ENCODE results near the gene MED9. TPM values are rescaled to one million over a fixed set of nuclear protein-coding genes. Genes with fewer than 3 reads are reported as not detected.

Gene MED9
- total and polyA plus RNA-seq, 4 donors = 10.8 to 15.4 (median 13.3) TPM

DNA sequence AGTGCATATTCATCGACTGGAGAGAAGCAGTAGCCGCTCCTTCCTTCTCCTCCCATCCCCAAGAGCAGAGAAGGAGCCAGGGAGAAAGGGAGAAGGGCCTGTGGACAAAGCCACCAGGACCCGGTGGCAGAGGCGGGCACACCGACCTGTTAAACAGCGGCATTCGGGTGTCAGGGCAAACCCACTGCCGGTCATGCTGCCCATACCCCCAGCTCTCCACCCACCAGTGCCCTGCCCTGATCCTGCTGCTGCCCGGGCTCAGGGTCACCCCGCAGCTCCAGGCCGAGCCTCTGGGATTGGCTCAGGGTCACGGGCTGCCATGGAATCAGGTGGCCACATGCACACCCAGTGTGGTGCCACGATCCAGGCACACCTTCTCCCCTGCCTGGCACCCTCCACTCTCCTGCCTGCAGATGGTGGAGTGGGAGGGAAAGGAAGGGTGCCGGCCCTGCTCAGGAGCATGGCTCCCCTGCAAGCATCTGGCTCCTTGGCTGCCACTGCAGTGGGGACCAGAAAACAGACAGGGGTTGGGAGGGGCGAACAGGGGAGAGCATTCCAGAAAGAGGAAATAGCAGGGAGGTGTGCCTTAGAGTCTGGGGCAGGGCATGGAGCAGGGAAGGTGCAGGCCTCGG, 37.7 kb downstream of the MED9 start:
- Histone ChIP-seq H3K4me3 (no peak overlapping the region), H3K27me3 (ENCODE audit: control insufficient read depth in 3 of 3, insufficient read depth in 3 of 3, low read length in 2 of 3) (no peaks in the 10 kb centered on the region), H3K4me1 (ENCODE audit: control insufficient read depth in 5 of 5, insufficient read depth in 5 of 5, low read length in 5 of 5) (no peaks in the 10 kb centered on the region), H3K36me3 (ENCODE audit: control insufficient read depth in 4 of 4, insufficient read depth in 4 of 4, low read length in 4 of 4) (no peaks in the 10 kb centered on the region), H3K9me3 (ENCODE audit: control insufficient read depth in 4 of 4, insufficient read depth in 3 of 4, low read length in 3 of 4) (no peaks in the 10 kb centered on the region), H3K9ac (ENCODE audit: insufficient read depth in 1 of 2, low read length in 2 of 2) (no peak overlapping the region), H3K27ac (ENCODE audit: low read depth in 1 of 2, low read length in 1 of 2) (no peak overlapping the region)
- ATAC-seq (ENCODE audit: insufficient read depth, low FRiP score) = no peak
- 91 to 94% methylated on average over 16 of the region's 16 CpGs for WGBS, 2 donors
- DNase-seq = no peak
- TF ChIP-seq, protein P1, sequence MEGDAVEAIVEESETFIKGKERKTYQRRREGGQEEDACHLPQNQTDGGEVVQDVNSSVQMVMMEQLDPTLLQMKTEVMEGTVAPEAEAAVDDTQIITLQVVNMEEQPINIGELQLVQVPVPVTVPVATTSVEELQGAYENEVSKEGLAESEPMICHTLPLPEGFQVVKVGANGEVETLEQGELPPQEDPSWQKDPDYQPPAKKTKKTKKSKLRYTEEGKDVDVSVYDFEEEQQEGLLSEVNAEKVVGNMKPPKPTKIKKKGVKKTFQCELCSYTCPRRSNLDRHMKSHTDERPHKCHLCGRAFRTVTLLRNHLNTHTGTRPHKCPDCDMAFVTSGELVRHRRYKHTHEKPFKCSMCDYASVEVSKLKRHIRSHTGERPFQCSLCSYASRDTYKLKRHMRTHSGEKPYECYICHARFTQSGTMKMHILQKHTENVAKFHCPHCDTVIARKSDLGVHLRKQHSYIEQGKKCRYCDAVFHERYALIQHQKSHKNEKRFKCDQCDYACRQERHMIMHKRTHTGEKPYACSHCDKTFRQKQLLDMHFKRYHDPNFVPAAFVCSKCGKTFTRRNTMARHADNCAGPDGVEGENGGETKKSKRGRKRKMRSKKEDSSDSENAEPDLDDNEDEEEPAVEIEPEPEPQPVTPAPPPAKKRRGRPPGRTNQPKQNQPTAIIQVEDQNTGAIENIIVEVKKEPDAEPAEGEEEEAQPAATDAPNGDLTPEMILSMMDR (IDR thresholded peaks at IDR 0.05; ENCODE audit: control extremely low read depth, extremely low read depth) = no peak

DNA sequence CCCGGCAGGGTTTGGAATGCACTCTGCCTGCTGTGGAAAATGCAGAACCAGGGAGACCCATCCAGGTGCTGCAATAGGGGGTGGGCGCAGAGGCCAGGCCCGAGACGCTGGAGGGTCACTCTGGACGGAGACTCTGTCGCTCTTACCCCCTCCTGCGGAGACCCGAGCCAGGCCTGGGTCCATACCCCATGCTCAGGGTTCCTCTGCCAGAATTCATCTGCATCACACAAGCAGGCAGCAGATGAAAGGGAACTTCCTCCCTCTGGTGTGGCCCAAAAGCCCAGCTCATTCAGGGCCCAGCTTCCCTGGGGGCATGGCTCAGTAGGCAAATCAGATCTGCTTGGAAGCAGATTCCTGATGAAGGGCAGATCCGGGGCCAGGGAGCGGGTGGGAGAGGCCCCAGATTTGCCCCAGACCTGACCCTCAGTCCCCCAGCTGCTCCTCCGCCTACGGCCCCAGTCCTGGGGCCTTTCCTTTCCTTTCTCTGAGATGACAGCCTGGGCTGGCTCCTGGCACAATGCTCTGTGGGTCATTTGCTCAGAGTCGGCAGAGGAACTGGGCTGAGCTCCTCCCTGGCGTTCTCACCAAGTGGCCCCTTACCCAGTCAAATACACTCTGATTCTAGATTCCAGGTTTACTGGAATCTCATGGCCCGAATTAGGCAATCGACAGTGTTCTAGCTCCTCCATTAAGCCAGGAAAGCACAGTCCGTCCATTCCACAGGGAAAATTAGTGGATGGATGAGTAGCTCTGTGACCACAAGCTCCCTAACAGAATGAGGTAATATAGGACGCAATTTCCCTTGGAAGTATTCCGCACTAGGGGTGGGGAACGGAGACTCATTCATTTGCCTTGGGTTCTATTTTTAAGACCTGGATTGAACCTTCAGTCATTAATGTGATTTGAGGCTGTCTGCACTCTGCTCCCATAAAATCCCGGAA, 38.5 kb downstream of the MED9 start:
- Histone ChIP-seq H3K27me3 (ENCODE audit: control insufficient read depth in 3 of 3, insufficient read depth in 3 of 3, low read length in 2 of 3) (no peaks in the 10 kb centered on the region), H3K4me1 (ENCODE audit: control insufficient read depth in 5 of 5, insufficient read depth in 5 of 5, low read length in 5 of 5) (no peaks in the 10 kb centered on the region), H3K4me3 (no peak overlapping the region), H3K36me3 (ENCODE audit: control insufficient read depth in 4 of 4, insufficient read depth in 4 of 4, low read length in 4 of 4) (peaks cover 0 to 2% (median 0%) of the 10 kb centered on the region in 4 donors), H3K9me3 (ENCODE audit: control insufficient read depth in 4 of 4, insufficient read depth in 3 of 4, low read length in 3 of 4) (no peaks in the 10 kb centered on the region), H3K27ac (ENCODE audit: low read depth in 1 of 2, low read length in 1 of 2) (no peak overlapping the region), H3K9ac (ENCODE audit: insufficient read depth in 1 of 2, low read length in 2 of 2) (no peak overlapping the region)
- ATAC-seq (ENCODE audit: insufficient read depth, low FRiP score) = no peak
- 90 to 91% methylated on average over 21 of the region's 21 CpGs for WGBS, 2 donors
- DNase-seq = no peak
- TF ChIP-seq, protein P1 (IDR thresholded peaks at IDR 0.05; ENCODE audit: control extremely low read depth, extremely low read depth) = no peak

DNA sequence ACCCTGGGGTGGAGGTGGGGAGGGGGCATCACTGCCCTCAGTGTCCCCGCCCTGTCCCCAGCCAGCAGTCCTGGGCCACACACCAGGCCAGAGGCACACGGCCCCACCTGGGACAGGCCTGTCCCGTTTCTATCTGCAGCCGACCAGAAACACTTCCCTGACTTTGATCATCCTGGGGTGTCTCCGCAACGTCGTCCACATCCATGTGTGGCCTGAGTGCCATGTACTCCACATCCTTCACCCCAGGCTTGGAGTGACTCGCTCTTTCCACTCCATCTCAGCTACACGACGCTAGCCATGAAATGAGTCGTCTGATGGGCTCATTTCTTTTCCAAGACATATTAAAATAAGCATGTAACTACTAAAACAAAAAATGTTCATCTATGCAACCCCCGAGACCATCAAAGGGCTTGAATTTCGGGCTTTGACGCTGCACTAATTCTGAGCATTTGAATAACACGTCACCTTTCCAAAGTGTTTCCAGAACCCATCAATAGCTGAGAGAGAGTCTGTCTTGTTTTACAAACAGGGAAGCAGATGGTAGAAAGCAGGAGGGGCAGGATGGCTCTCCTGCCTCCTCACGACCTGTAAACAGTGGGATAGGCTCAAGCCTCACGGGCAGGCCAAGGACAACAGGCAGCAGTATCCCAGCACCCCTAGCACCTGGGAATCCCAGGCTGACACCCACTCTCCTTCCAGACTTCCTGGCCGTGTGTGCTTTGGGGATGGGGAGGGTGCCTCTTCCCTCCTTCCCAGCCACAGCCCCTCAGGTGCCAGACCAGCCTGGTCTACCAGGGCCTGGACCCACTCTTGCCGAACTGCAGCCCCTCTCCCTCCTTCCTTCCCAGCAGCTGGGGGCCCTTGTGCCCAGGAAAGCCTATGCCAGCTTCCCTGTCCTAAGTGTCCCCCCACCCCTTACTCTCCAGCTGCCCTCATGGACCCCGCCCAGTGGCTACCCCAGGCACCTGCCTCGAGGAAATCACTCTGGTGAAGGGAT, 39.4 kb downstream of the MED9 start:
- WGBS, 2 donors = 87 to 91% methylated on average over 21 of the region's 21 CpGs
- Histone ChIP-seq H3K27me3 (ENCODE audit: control insufficient read depth in 3 of 3, insufficient read depth in 3 of 3, low read length in 2 of 3) (no peaks in the 10 kb centered on the region), H3K4me3 (no peak overlapping the region), H3K9me3 (ENCODE audit: control insufficient read depth in 4 of 4, insufficient read depth in 3 of 4, low read length in 3 of 4) (no peaks in the 10 kb centered on the region), H3K36me3 (ENCODE audit: control insufficient read depth in 4 of 4, insufficient read depth in 4 of 4, low read length in 4 of 4) (peaks cover 0 to 6% (median 0%) of the 10 kb centered on the region in 4 donors), H3K4me1 (ENCODE audit: control insufficient read depth in 5 of 5, insufficient read depth in 5 of 5, low read length in 5 of 5) (no peaks in the 10 kb centered on the region), H3K27ac (ENCODE audit: low read depth in 1 of 2, low read length in 1 of 2) (no peak overlapping the region), H3K9ac (ENCODE audit: insufficient read depth in 1 of 2, low read length in 2 of 2) (no peak overlapping the region)
- ATAC-seq (ENCODE audit: insufficient read depth, low FRiP score) = no peak
- TF ChIP-seq, protein P1 (IDR thresholded peaks at IDR 0.05; ENCODE audit: control extremely low read depth, extremely low read depth) = no peak
- DNase-seq = no peak
